GM12872 (cell line): ENCODE data around the gene PURB.
A peak's percentile ranks its signal among the peaks of the same experiment; 100 is the strongest.

Experiments used
- TF ChIP-seq, protein P1 (sequence below): IDR thresholded peaks from 3 replicates; pipeline ENCODE4 v1.5.1; 2011; ENCODE audit warnings: low read depth, mild to moderate bottlenecking, low read length, moderate library complexity; ENCODE audit not compliant: insufficient read depth

PURB gene

GRCh38 chr7:44880317-44881018, 4.9 kb downstream of the PURB start:
- TF ChIP-seq, protein P1, sequence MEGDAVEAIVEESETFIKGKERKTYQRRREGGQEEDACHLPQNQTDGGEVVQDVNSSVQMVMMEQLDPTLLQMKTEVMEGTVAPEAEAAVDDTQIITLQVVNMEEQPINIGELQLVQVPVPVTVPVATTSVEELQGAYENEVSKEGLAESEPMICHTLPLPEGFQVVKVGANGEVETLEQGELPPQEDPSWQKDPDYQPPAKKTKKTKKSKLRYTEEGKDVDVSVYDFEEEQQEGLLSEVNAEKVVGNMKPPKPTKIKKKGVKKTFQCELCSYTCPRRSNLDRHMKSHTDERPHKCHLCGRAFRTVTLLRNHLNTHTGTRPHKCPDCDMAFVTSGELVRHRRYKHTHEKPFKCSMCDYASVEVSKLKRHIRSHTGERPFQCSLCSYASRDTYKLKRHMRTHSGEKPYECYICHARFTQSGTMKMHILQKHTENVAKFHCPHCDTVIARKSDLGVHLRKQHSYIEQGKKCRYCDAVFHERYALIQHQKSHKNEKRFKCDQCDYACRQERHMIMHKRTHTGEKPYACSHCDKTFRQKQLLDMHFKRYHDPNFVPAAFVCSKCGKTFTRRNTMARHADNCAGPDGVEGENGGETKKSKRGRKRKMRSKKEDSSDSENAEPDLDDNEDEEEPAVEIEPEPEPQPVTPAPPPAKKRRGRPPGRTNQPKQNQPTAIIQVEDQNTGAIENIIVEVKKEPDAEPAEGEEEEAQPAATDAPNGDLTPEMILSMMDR, result no peak

- TF ChIP-seq, protein P1, result no peak
These were observed 8.9 kb downstream of the PURB start for GRCh38 chr7:44876393-44876792.

DNA sequence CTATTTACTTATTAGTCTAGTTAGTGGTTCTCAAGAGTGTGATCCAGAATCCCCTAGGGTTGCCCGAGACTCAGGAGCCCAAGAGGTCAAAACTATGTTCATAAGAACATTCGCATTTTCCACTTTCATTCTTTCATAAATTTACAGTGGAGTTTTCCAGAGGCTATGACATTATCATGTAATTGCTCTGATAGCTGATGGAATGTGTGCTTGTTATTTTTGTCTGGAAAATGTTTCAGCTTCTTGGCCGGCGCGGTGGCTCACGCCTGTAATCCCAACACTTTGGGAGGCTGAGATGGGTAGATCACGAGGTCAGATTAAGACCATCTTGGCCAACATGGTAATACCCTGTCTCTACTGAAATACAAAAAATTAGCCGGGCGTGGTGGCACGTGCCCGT, 10.1 kb downstream of the PURB start:
- TF ChIP-seq, protein P1, result no peak

DNA sequence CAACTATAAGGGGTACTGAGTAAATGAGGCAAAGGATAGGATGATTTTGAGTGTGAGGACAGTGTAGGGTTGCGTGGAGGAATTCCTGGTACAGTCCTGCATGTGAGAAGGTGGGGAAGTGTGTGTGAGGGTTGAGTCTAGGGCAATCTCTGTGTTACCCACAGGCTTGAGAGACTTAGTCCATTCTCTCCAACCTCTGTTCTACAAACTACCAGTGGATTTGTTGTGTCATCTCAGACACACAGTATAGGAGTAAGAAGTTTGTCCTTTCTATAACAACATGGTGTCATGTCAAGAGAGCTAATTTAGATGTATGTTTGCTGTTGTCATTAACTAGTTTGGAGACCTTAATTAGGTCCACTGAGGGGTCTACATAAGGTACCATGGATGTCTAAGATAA, 12.5 kb downstream of the PURB start:
- TF ChIP-seq, protein P1, result no peak

GRCh38 chr7:44867073-44867995, 18.0 kb downstream of the PURB start:
- TF ChIP-seq, protein P1, result no peak

- TF ChIP-seq, protein P1, result peak; percentile 30; the same call in 2 of the 3 replicates
These were observed 27.2 kb downstream of the PURB start for GRCh38 chr7:44858161-44858560.

DNA sequence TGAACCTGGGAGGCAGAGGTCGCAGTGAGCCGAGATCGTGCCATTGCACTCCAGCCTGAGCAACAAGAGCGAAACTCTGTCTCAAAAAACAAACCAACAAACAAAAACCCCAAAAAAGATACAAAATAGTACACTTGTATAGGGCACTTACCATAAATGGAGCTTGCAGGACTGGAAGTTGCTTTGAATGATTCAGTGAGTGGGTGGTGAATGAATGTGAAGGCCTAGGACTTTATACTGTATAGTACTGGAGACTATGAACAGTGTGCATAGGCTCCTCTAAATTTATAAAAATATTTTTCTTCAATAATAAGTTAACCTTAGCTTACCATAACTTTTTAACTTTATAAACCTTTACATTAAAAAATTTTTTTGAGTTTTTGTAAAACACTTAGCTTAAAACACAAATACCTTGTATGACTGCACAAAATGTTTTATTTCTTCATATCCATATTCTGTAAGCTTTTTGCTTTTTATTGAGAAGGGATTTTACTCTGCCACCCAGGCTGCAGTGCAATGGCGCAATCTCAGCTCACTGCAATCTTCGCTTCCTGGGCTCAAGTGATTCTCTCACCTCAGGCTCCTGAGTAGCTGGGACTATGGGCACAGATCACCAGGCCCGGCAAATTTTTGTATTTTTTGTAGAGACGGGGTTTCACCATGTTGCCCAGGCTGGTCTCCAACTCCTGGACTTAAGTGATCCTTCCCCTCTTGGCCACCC, 30.5 kb downstream of the PURB start:
- TF ChIP-seq, protein P1, result no peak
